ENCODE measurements around the gene SFMBT2. TPM values are rescaled to one million over a fixed set of nuclear protein-coding genes. Genes with fewer than 3 reads are reported as not detected.
"Not testable (repeated sequence)": the region's sequence is repeated elsewhere in the genome, so short reads cannot be mapped to it uniquely, and the experiment has no call there.

The SFMBT2 gene
- total RNA-seq, 2 experiments from 2014 or later: 7.9 to 8.3 TPM

DNA sequence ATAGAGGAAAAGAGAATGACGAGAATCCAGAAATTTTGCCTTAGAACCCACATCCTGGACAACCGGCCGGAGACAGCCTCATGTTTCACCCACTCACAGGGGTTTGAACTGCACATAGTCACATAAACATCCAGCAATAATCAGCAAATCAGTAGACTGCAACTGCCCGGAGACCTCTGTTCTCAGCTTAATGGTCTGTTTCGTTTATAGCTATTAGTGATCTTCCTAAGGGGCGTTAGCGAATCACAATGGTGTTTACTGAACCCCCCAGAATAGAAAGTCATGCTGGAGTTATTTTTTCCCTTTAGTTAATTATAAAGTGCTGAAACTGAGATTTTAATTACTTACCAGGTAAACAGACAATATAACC, 98.4 kb downstream of the SFMBT2 start:
- no peaks in the 10 kb centered on the region for H3K4me1 ChIP-seq (ENCODE audit: insufficient read depth, low read length, poor library complexity, severe bottlenecking)
- no peak overlapping the region for H3K4me2 ChIP-seq (ENCODE audit: low read length)
- H3K27ac ChIP-seq (ENCODE audit: low read depth, low read length, poor library complexity, severe bottlenecking): no peak overlapping the region
- H3K9me2 ChIP-seq (ENCODE audit: insufficient read depth, low read length): no peaks in the 10 kb centered on the region
- no peaks in the 10 kb centered on the region for H3K9me3 ChIP-seq (ENCODE audit: low read length)
- CTCF ChIA-PET (ENCODE audit: unreplicated experiment): no interaction called here
- no TSS peak for BruUV-seq (replicated peaks)
- H3K4me3 ChIP-seq (ENCODE audit: low read depth, low read length, poor library complexity, severe bottlenecking): no peak overlapping the region
- TF ChIP-seq CTCF (conservative IDR thresholded peaks at IDR 0.05; ENCODE audit: low read length) (no peak), EZH2phosphoT487 (IDR thresholded peaks at IDR 0.05; ENCODE audit: borderline replicate concordance, low read depth, low read length) (no peak)
- no peaks in the 10 kb centered on the region for H3K36me3 ChIP-seq (ENCODE audit: insufficient read depth, low read length)
- POLR2A ChIA-PET: no interaction called here
- intact Hi-C loops (cut with micrococcal nuclease; ENCODE audit: unreplicated experiment): no loop called here
- no peak for DNase-seq (ENCODE audit: low spot score)
- no peak overlapping the region for H2AFZ ChIP-seq (ENCODE audit: low read length)
- no peaks in the 10 kb centered on the region for H3K79me2 ChIP-seq (ENCODE audit: insufficient read depth, low read depth, low read length)
- no peaks in the 10 kb centered on the region for H4K20me1 ChIP-seq (ENCODE audit: insufficient read depth, low read length)

DNA sequence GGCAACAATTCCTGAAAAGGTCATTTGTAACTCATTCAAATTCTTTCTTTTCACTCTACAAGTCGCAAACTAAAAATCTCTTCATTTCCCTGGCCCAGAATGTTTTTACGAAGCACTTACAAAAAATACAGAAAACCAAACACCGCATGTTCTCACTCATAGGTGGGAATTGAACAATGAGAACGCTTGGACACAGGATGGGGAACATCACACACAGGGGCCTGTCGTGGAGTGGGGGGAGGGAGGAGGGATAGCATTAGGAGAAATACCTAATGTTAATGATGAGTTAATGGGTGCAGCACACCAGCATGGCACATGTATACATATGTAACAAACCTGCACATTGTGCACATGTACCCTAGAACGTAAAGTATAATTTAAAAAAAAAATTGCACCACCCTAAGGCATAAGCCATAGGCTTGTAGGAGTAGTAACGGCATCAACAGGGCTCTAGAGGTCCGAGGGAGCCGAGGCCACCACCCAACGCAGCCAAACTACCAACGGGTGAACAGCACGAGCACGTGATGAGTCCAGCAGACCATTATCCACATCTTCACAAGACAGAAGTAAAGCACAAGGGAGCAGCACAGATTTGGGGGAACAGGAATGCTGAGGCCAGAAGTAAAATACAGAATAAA, 98.9 kb downstream of the SFMBT2 start:
- H2AFZ ChIP-seq (ENCODE audit: low read length); H3K79me2 ChIP-seq (ENCODE audit: insufficient read depth, low read depth, low read length); H3K4me1 ChIP-seq (ENCODE audit: insufficient read depth, low read length, poor library complexity, severe bottlenecking); intact Hi-C loops (cut with micrococcal nuclease; ENCODE audit: unreplicated experiment); H4K20me1 ChIP-seq (ENCODE audit: insufficient read depth, low read length); BruUV-seq (replicated peaks); H3K4me2 ChIP-seq (ENCODE audit: low read length); H3K4me3 ChIP-seq (ENCODE audit: low read depth, low read length, poor library complexity, severe bottlenecking); H3K27ac ChIP-seq (ENCODE audit: low read depth, low read length, poor library complexity, severe bottlenecking); CTCF ChIA-PET (ENCODE audit: unreplicated experiment); H3K9me2 ChIP-seq (ENCODE audit: insufficient read depth, low read length); DNase-seq (ENCODE audit: low spot score); H3K9me3 ChIP-seq (ENCODE audit: low read length); H3K36me3 ChIP-seq (ENCODE audit: insufficient read depth, low read length): not testable (repeated sequence)
- POLR2A ChIA-PET: interaction anchor here (0.7 kb wide), 1 partner anchor 146 kb away, joined by 3 read pairs; no protein-coding TSS in a partner anchor

DNA sequence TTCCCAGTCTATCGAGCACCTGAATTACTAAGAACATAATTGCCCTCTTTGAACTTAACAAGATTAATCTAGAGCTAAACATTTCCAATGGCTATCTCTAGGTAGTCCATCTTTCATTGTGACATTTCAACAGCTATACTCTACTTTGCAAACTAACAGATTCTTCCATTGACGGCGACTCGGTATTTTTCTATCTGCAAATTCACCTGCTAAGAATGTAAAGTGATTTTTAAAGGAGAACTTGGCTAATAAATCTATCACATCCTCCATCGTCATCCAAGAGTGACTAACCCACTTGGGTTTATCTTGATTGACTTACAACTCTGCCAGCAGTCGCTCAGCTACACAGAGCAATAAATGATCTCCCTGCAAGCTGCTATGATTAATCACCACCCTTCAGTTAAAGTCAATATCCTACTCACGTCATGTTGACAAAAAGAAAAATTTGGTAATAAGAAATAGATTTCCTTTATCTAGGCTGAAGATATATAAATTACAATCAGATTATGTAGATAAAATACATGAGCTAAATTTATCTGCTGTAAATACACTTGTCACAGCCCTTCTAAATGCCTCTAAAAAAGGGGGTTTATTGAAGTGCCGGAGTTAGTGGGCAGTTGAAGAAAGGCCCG, 99.5 kb downstream of the SFMBT2 start:
- no peaks in the 10 kb centered on the region for H4K20me1 ChIP-seq (ENCODE audit: insufficient read depth, low read length)
- TF ChIP-seq EZH2phosphoT487 (IDR thresholded peaks at IDR 0.05; ENCODE audit: borderline replicate concordance, low read depth, low read length) (no peak), CTCF (conservative IDR thresholded peaks at IDR 0.05; ENCODE audit: low read length) (no peak)
- H3K9me3 ChIP-seq (ENCODE audit: low read length): no peaks in the 10 kb centered on the region
- H3K4me2 ChIP-seq (ENCODE audit: low read length): no peak overlapping the region
- DNase-seq (ENCODE audit: low spot score): no peak
- no peaks in the 10 kb centered on the region for H3K9me2 ChIP-seq (ENCODE audit: insufficient read depth, low read length)
- CTCF ChIA-PET (ENCODE audit: unreplicated experiment): no interaction called here
- no TSS peak for BruUV-seq (replicated peaks)
- no peak overlapping the region for H3K4me3 ChIP-seq (ENCODE audit: low read depth, low read length, poor library complexity, severe bottlenecking)
- H2AFZ ChIP-seq (ENCODE audit: low read length): no peak overlapping the region
- POLR2A ChIA-PET: interaction anchor here (0.7 kb wide), 2 partner anchors 147 to 755 kb away, joined by 3 to 4 read pairs; no protein-coding TSS in a partner anchor
- no peaks in the 10 kb centered on the region; the same call in 1 of the 2 replicates for H3K36me3 ChIP-seq (ENCODE audit: insufficient read depth, low read length)
- no peaks in the 10 kb centered on the region for H3K79me2 ChIP-seq (ENCODE audit: insufficient read depth, low read depth, low read length)
- no peaks in the 10 kb centered on the region for H3K4me1 ChIP-seq (ENCODE audit: insufficient read depth, low read length, poor library complexity, severe bottlenecking)
- intact Hi-C loops (cut with micrococcal nuclease; ENCODE audit: unreplicated experiment): no loop called here
- H3K27ac ChIP-seq (ENCODE audit: low read depth, low read length, poor library complexity, severe bottlenecking): no peak overlapping the region

All from OCI-LY7 (cell line).